HG03066 (cell line): ENCODE data around the gene CPNE8.

Experiments
- ATAC-seq: cut with Tn5 transposase; IDR thresholded peaks from one replicate; pipeline ENCODE4 v1.9.1; 2021; ENCODE audit warnings: low read depth; ENCODE audit not compliant: unreplicated experiment

Gene CPNE8

GRCh38 chr12:38898001-38898684 is 7.2 kb downstream of the CPNE8 start:
- no peak for ATAC-seq

- ATAC-seq, result no peak
Observed at GRCh38 chr12:38895446-38895845, 9.9 kb downstream of the CPNE8 start.

GRCh38 chr12:38892976-38893375 is 12.4 kb downstream of the CPNE8 start:
- no peak for ATAC-seq

GRCh38 chr12:38892087-38892786 is 13.2 kb downstream of the CPNE8 start:
- peak; percentile 55 for ATAC-seq

GRCh38 chr12:38890102-38890855 is 15.1 kb downstream of the CPNE8 start:
- no peak for ATAC-seq

- no peak for ATAC-seq
Observed at GRCh38 chr12:38889297-38889815, 16.0 kb downstream of the CPNE8 start.

- ATAC-seq, result no peak
Observed at GRCh38 chr12:38887770-38888169, 17.6 kb downstream of the CPNE8 start.

- ATAC-seq, result no peak
Observed at GRCh38 chr12:38886931-38887330, 18.5 kb downstream of the CPNE8 start.

- no peak for ATAC-seq
Observed at GRCh38 chr12:38886064-38886463, 19.3 kb downstream of the CPNE8 start.

GRCh38 chr12:38884666-38885065 is 20.7 kb downstream of the CPNE8 start:
- no peak for ATAC-seq

- ATAC-seq, result no peak
Observed at GRCh38 chr12:38883629-38884134, 21.7 kb downstream of the CPNE8 start.

- ATAC-seq, result no peak
Observed at GRCh38 chr12:38880288-38880687, 25.1 kb downstream of the CPNE8 start.

- no peak for ATAC-seq
Observed at GRCh38 chr12:38878986-38879385, 26.4 kb downstream of the CPNE8 start.

GRCh38 chr12:38878333-38878705 is 27.1 kb downstream of the CPNE8 start:
- no peak for ATAC-seq

GRCh38 chr12:38875586-38876228 is 29.7 kb downstream of the CPNE8 start:
- no peak for ATAC-seq

- no peak for ATAC-seq
Observed at GRCh38 chr12:38872561-38872960, 32.8 kb downstream of the CPNE8 start.

GRCh38 chr12:38872156-38872555 is 33.2 kb downstream of the CPNE8 start:
- no peak for ATAC-seq

GRCh38 chr12:38869036-38869435 is 36.4 kb downstream of the CPNE8 start:
- no peak for ATAC-seq

- ATAC-seq, result no peak
Observed at GRCh38 chr12:38850461-38850860, 54.9 kb downstream of the CPNE8 start.

GRCh38 chr12:38847247-38847646 is 58.1 kb downstream of the CPNE8 start:
- ATAC-seq, result no peak

GRCh38 chr12:38844267-38844666 is 61.1 kb downstream of the CPNE8 start:
- ATAC-seq, result no peak
